ENCODE results near the gene CD200. TPM values are rescaled to one million over a fixed set of nuclear protein-coding genes. Genes with fewer than 3 reads are reported as not detected.

Gene CD200
- total and polyA plus RNA-seq, 2 experiments from 2014 or later, result 51.9 to 65.0 TPM

- TF ChIP-seq, protein P1, sequence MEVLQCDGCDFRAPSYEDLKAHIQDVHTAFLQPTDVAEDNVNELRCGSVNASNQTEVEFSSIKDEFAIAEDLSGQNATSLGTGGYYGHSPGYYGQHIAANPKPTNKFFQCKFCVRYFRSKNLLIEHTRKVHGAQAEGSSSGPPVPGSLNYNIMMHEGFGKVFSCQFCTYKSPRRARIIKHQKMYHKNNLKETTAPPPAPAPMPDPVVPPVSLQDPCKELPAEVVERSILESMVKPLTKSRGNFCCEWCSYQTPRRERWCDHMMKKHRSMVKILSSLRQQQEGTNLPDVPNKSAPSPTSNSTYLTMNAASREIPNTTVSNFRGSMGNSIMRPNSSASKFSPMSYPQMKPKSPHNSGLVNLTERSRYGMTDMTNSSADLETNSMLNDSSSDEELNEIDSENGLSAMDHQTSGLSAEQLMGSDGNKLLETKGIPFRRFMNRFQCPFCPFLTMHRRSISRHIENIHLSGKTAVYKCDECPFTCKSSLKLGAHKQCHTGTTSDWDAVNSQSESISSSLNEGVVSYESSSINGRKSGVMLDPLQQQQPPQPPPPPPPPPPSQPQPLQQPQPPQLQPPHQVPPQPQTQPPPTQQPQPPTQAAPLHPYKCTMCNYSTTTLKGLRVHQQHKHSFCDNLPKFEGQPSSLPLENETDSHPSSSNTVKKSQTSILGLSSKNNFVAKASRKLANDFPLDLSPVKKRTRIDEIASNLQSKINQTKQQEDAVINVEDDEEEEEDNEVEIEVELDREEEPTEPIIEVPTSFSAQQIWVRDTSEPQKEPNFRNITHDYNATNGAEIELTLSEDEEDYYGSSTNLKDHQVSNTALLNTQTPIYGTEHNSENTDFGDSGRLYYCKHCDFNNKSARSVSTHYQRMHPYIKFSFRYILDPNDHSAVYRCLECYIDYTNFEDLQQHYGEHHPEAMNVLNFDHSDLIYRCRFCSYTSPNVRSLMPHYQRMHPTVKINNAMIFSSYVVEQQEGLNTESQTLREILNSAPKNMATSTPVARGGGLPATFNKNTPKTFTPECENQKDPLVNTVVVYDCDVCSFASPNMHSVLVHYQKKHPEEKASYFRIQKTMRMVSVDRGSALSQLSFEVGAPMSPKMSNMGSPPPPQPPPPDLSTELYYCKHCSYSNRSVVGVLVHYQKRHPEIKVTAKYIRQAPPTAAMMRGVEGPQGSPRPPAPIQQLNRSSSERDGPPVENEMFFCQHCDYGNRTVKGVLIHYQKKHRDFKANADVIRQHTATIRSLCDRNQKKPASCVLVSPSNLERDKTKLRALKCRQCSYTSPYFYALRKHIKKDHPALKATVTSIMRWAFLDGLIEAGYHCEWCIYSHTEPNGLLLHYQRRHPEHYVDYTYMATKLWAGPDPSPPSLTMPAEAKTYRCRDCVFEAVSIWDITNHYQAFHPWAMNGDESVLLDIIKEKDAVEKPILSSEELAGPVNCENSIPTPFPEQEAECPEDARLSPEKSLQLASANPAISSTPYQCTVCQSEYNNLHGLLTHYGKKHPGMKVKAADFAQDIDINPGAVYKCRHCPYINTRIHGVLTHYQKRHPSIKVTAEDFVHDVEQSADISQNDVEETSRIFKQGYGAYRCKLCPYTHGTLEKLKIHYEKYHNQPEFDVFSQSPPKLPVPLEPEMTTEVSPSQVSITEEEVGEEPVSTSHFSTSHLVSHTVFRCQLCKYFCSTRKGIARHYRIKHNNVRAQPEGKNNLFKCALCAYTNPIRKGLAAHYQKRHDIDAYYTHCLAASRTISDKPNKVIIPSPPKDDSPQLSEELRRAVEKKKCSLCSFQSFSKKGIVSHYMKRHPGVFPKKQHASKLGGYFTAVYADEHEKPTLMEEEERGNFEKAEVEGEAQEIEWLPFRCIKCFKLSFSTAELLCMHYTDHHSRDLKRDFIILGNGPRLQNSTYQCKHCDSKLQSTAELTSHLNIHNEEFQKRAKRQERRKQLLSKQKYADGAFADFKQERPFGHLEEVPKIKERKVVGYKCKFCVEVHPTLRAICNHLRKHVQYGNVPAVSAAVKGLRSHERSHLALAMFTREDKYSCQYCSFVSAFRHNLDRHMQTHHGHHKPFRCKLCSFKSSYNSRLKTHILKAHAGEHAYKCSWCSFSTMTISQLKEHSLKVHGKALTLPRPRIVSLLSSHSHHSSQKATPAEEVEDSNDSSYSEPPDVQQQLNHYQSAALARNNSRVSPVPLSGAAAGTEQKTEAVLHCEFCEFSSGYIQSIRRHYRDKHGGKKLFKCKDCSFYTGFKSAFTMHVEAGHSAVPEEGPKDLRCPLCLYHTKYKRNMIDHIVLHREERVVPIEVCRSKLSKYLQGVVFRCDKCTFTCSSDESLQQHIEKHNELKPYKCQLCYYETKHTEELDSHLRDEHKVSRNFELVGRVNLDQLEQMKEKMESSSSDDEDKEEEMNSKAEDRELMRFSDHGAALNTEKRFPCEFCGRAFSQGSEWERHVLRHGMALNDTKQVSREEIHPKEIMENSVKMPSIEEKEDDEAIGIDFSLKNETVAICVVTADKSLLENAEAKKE (CRISPR knock-in tag; IDR thresholded peaks at IDR 0.05), result no peak
- no peak for TF ChIP-seq EZH2phosphoT487 (IDR thresholded peaks at IDR 0.05; ENCODE audit: unreplicated experiment)
- no peak for TF ChIP-seq CREB1 (CRISPR knock-in tag; IDR thresholded peaks at IDR 0.05; ENCODE audit: low read depth)
- no peak for TF ChIP-seq NANOG (IDR thresholded peaks at IDR 0.05; ENCODE audit: borderline replicate concordance)
- no peak for TF ChIP-seq POLR2AphosphoS5 (IDR thresholded peaks at IDR 0.05; ENCODE audit: low read depth)
These were observed 5.7 kb downstream of the CD200 start (continued) for GRCh38 chr3:112338727-112339056.

GRCh38 chr3:112339134-112339533 is 6.2 kb downstream of the CD200 start:
- no peak for ATAC-seq
- TF ChIP-seq EZH2phosphoT487 (IDR thresholded peaks at IDR 0.05; ENCODE audit: unreplicated experiment), result no peak
- no peak for TF ChIP-seq ETS1 (IDR thresholded peaks at IDR 0.05)
- TF ChIP-seq, protein P1 (CRISPR knock-in tag; IDR thresholded peaks at IDR 0.05), result no peak
- TF ChIP-seq ZNF114 (CRISPR knock-in tag; IDR thresholded peaks at IDR 0.05), result no peak
- TF ChIP-seq JUNB (IDR thresholded peaks at IDR 0.05; ENCODE audit: unreplicated experiment), result no peak
- no peak for TF ChIP-seq CREB1 (CRISPR knock-in tag; IDR thresholded peaks at IDR 0.05; ENCODE audit: low read depth)

More at GRCh38 chr3:112339134-112339533, 6.2 kb downstream of the CD200 start:
- no peaks in the 10 kb centered on the region for H3K9me3 Mint-ChIP-seq
- Histone ChIP-seq H3K27me3 (ENCODE audit: insufficient read depth) (no peaks in the 10 kb centered on the region), H3K4me1 (ENCODE audit: insufficient read depth) (peaks cover 66% of the 10 kb centered on the region), H3K27ac (ENCODE audit: low read depth) (no peak overlapping the region), H2AFZ (no peak overlapping the region), H3K4me2 (peak overlapping the region; percentile 3), H3K9me2 (ENCODE audit: insufficient read depth) (no peaks in the 10 kb centered on the region), H3K4me3 (peak overlapping the region; percentile 5; the same call in 1 of the 2 replicates), H3K79me2 (replicated peaks; ENCODE audit: insufficient read depth) (peaks cover 100% of the 10 kb centered on the region), H3K36me3 (ENCODE audit: insufficient read depth) (no peaks in the 10 kb centered on the region; the same call in 1 of the 2 replicates), H4K20me1 (replicated peaks; ENCODE audit: insufficient read depth) (no peaks in the 10 kb centered on the region), H3F3A (replicated peaks; ENCODE audit: low read depth) (no peaks in the 10 kb centered on the region)
- no peak overlapping the region for H3K4me3 Mint-ChIP-seq
- H3K27ac Mint-ChIP-seq, result peak overlapping the region; percentile 42; the same call in 1 of the 2 replicates
- no peak for DNase-seq (ENCODE audit: low spot score)
- peaks cover 74% of the 10 kb centered on the region for H3K36me3 Mint-ChIP-seq (ENCODE audit: low read depth)
- peaks cover 67% of the 10 kb centered on the region for H3K4me1 Mint-ChIP-seq
- H3K27me3 Mint-ChIP-seq (ENCODE audit: insufficient read depth, low read depth, poor library complexity), result peaks cover 11% of the 10 kb centered on the region
